HepG2 (cell line): ENCODE data around the gene OPN3. TPM values are rescaled to one million over a fixed set of nuclear protein-coding genes. Genes with fewer than 3 reads are reported as not detected.

Experiments used
- ARID2 ChIP-seq: sonication (generic); formaldehyde crosslinking; IDR thresholded peaks from 2 replicates; pipeline ENCODE4 v1.8.1; 2022; ENCODE audit warnings: mild to moderate bottlenecking, missing genetic modification reagents, borderline replicate concordance
- ETV6 ChIP-seq: sonication (generic); formaldehyde crosslinking; conservative IDR thresholded peaks from 2 replicates; pipeline ENCODE4 v1.4.0; 2020; ENCODE audit warnings: missing genetic modification reagents
- FOXA3 ChIP-seq: IDR thresholded peaks from 2 replicates; pipeline ENCODE4 v1.6.1; 2016; ENCODE audit warnings: missing genetic modification reagents, missing compliant biosample characterization
- FOXO1 ChIP-seq: sonication (generic); formaldehyde crosslinking; IDR thresholded peaks from 2 replicates; pipeline ENCODE4 v1.4.0; 2020; ENCODE audit warnings: missing genetic modification reagents
- HDAC1 ChIP-seq: sonication (generic); formaldehyde crosslinking; IDR thresholded peaks from 2 replicates; pipeline ENCODE4 v1.5.1; 2020; ENCODE audit warnings: mild to moderate bottlenecking, missing genetic modification reagents
- JUN ChIP-seq: sonication (generic); formaldehyde crosslinking; IDR thresholded peaks from 2 replicates; pipeline ENCODE4 v1.4.0; 2020; ENCODE audit warnings: mild to moderate bottlenecking, missing genetic modification reagents
- KDM3A ChIP-seq: IDR thresholded peaks from 2 replicates; pipeline ENCODE4 v1.6.1; 2018; ENCODE audit warnings: low read depth, missing compliant biosample characterization
- MAFF ChIP-seq: IDR thresholded peaks from 2 replicates; pipeline ENCODE4 v1.6.1; 2011; ENCODE audit warnings: low read depth, low read length, improper control_type of control experiment
- SETDB1 ChIP-seq: sonication (generic); formaldehyde crosslinking; IDR thresholded peaks from 2 replicates; pipeline ENCODE4 v1.5.1; 2020; ENCODE audit warnings: missing genetic modification reagents, mild to moderate bottlenecking, borderline replicate concordance
- STAT5B ChIP-seq: sonication (generic); formaldehyde crosslinking; IDR thresholded peaks from 2 replicates; pipeline ENCODE4 v1.4.0; 2020; ENCODE audit warnings: missing genetic modification reagents
- TMF1 ChIP-seq: sonication (generic); formaldehyde crosslinking; IDR thresholded peaks from 2 replicates; pipeline ENCODE4 v1.8.1; 2022; ENCODE audit warnings: low read depth, missing genetic modification reagents
- XBP1 ChIP-seq: sonication (generic); formaldehyde crosslinking; IDR thresholded peaks from 2 replicates; pipeline ENCODE4 v1.5.0; 2020; ENCODE audit warnings: missing genetic modification reagents
- ZKSCAN1 ChIP-seq: fragments of 150-350 bp; IDR thresholded peaks from 2 replicates; pipeline ENCODE4 v1.6.1; 2014; ENCODE audit warnings: low read length
- ZNF34 ChIP-seq: sonication (generic); formaldehyde crosslinking; IDR thresholded peaks from 2 replicates; pipeline ENCODE4 v1.4.0; 2020; ENCODE audit warnings: mild to moderate bottlenecking, missing genetic modification reagents, borderline replicate concordance
- ZNF562 ChIP-seq: sonication (generic); formaldehyde crosslinking; IDR thresholded peaks from 2 replicates; pipeline ENCODE4 v1.8.0; 2022; ENCODE audit warnings: missing genetic modification reagents, borderline replicate concordance
- ZNF879 ChIP-seq: sonication (generic); formaldehyde crosslinking; IDR thresholded peaks from 2 replicates; pipeline ENCODE4 v1.8.1; 2023; ENCODE audit warnings: missing genetic modification reagents
- polyA plus RNA-seq, 8 experiments: library from polyadenylated mRNA; depleted of rRNA in 3 of 8; stranded (reverse) in 7 of 8; unstranded in 1 of 8; fragments of >200 nt; fragmentation: Illumina TruSeq in 4 of 8; extraction: Trizol in 4 of 8; gene quantifications; 2 replicates each; pipeline versions ENCODE4 v1.2.1 to v1.2.3, GENCODE V29; 2011 to 2016; ENCODE audit warnings: low read depth in 4 of 8, missing spikeins in 1 of 8, mixed read lengths in 1 of 8; ENCODE audit not compliant: insufficient read depth in 1 of 8
- total RNA-seq, 5 experiments: library from RNA; depleted of rRNA; stranded (reverse); fragments of >200 nt; fragmentation: Illumina TruSeq; extraction: Trizol; gene quantifications; 2 replicates each; pipeline ENCODE4 v1.2.3, GENCODE V29; 2016; ENCODE audit warnings: low read depth in 1 of 5
- TF ChIP-seq, protein P1 (sequence below): sonication (generic); formaldehyde crosslinking; IDR thresholded peaks from 2 replicates; pipeline ENCODE4 v1.4.0; 2020; ENCODE audit warnings: missing genetic modification reagents, borderline replicate concordance
- TF ChIP-seq, protein P2 (sequence below): IDR thresholded peaks from 2 replicates; pipeline ENCODE4 v1.6.1; 2016
- TF ChIP-seq, protein P3 (sequence below): sonication (generic); formaldehyde crosslinking; IDR thresholded peaks from 2 replicates; pipeline ENCODE4 v1.4.0; 2020; ENCODE audit warnings: missing genetic modification reagents
- TF ChIP-seq, protein P4 (sequence below): sonication (generic); formaldehyde crosslinking; IDR thresholded peaks from 2 replicates; pipeline ENCODE4 v1.5.0; 2020; ENCODE audit warnings: missing genetic modification reagents
- TF ChIP-seq, protein P5 (sequence below): sonication (generic); formaldehyde crosslinking; IDR thresholded peaks from 2 replicates; pipeline ENCODE4 v1.8.0; 2022; ENCODE audit warnings: mild to moderate bottlenecking, missing genetic modification reagents, moderate library complexity

Gene OPN3
- total and polyA plus RNA-seq, 2 of the 13 experiments (the other 11 are each of a cell fraction or from before 2014, with no cell fraction given), result 17.4 to 23.0 TPM

DNA sequence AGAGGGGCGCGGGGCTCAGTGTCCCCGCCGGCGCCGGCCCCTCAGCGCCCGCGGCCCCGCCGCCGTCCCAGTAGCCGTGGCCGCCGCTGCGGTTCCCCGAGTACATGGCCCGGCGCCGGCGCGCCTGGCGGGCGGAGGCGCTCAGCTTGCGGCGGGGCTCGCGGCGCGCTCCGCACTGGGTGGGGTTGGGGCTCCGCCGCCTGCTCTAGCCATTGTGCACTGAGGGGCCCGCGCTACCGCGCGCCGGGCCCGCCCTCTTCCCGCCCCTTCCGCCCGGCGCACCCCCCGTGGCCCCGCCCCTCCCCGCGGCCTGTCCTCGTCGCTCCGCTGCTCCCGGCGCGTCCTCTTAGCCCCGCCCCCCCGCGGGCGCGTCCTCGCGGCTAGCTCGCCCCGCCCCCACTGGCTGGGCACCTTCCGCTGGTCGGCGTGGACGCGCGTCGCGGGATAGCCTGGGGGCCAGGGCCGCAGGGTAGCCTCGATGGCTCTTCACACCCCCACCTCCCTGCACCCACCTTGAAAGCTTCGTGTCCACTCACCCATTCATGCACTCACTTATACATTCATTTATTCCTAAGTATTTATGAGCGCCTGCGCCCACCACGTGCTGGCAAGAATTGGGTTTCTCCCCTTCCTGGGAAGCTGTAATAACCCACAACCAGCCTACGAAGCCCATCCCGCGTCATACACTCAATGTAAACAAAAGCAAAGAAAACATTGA lies at the start of gene OPN3, which contains the start of gene CHML (continued):
- no peak for TF ChIP-seq ZNF34 (CRISPR knock-in tag)
- no peak for TF ChIP-seq ZKSCAN1
- TF ChIP-seq, protein P1, sequence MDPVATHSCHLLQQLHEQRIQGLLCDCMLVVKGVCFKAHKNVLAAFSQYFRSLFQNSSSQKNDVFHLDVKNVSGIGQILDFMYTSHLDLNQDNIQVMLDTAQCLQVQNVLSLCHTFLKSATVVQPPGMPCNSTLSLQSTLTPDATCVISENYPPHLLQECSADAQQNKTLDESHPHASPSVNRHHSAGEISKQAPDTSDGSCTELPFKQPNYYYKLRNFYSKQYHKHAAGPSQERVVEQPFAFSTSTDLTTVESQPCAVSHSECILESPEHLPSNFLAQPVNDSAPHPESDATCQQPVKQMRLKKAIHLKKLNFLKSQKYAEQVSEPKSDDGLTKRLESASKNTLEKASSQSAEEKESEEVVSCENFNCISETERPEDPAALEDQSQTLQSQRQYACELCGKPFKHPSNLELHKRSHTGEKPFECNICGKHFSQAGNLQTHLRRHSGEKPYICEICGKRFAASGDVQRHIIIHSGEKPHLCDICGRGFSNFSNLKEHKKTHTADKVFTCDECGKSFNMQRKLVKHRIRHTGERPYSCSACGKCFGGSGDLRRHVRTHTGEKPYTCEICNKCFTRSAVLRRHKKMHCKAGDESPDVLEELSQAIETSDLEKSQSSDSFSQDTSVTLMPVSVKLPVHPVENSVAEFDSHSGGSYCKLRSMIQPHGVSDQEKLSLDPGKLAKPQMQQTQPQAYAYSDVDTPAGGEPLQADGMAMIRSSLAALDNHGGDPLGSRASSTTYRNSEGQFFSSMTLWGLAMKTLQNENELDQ (CRISPR knock-in tag), result no peak
- no peak for TF ChIP-seq ARID2 (CRISPR knock-in tag)
- peak; percentile 53; the same call in 1 of the 2 replicates for TF ChIP-seq HDAC1 (CRISPR knock-in tag)
- no peak for TF ChIP-seq JUN
- no peak; the same call in 1 of the 2 replicates for TF ChIP-seq ETV6 (CRISPR knock-in tag)
- no peak for TF ChIP-seq ZNF879 (CRISPR knock-in tag)
- no peak; the same call in 1 of the 2 replicates for TF ChIP-seq SETDB1 (CRISPR knock-in tag)
- TF ChIP-seq XBP1 (CRISPR knock-in tag), result no peak
- no peak for TF ChIP-seq STAT5B (CRISPR knock-in tag)
- TF ChIP-seq FOXO1 (CRISPR knock-in tag), result no peak
- TF ChIP-seq, protein P2, sequence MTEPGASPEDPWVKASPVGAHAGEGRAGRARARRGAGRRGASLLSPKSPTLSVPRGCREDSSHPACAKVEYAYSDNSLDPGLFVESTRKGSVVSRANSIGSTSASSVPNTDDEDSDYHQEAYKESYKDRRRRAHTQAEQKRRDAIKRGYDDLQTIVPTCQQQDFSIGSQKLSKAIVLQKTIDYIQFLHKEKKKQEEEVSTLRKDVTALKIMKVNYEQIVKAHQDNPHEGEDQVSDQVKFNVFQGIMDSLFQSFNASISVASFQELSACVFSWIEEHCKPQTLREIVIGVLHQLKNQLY (CRISPR knock-in tag), result no peak
- TF ChIP-seq MAFF, result no peak
- TF ChIP-seq, protein P3, sequence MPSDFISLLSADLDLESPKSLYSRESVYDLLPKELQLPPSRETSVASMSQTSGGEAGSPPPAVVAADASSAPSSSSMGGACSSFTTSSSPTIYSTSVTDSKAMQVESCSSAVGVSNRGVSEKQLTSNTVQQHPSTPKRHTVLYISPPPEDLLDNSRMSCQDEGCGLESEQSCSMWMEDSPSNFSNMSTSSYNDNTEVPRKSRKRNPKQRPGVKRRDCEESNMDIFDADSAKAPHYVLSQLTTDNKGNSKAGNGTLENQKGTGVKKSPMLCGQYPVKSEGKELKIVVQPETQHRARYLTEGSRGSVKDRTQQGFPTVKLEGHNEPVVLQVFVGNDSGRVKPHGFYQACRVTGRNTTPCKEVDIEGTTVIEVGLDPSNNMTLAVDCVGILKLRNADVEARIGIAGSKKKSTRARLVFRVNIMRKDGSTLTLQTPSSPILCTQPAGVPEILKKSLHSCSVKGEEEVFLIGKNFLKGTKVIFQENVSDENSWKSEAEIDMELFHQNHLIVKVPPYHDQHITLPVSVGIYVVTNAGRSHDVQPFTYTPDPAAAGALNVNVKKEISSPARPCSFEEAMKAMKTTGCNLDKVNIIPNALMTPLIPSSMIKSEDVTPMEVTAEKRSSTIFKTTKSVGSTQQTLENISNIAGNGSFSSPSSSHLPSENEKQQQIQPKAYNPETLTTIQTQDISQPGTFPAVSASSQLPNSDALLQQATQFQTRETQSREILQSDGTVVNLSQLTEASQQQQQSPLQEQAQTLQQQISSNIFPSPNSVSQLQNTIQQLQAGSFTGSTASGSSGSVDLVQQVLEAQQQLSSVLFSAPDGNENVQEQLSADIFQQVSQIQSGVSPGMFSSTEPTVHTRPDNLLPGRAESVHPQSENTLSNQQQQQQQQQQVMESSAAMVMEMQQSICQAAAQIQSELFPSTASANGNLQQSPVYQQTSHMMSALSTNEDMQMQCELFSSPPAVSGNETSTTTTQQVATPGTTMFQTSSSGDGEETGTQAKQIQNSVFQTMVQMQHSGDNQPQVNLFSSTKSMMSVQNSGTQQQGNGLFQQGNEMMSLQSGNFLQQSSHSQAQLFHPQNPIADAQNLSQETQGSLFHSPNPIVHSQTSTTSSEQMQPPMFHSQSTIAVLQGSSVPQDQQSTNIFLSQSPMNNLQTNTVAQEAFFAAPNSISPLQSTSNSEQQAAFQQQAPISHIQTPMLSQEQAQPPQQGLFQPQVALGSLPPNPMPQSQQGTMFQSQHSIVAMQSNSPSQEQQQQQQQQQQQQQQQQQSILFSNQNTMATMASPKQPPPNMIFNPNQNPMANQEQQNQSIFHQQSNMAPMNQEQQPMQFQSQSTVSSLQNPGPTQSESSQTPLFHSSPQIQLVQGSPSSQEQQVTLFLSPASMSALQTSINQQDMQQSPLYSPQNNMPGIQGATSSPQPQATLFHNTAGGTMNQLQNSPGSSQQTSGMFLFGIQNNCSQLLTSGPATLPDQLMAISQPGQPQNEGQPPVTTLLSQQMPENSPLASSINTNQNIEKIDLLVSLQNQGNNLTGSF (CRISPR knock-in tag), result no peak
- TF ChIP-seq ZNF562 (CRISPR knock-in tag), result no peak
- no peak for TF ChIP-seq FOXA3 (CRISPR knock-in tag)
- 0 out of 2 replicates have a peak, but pooled peaks have one; percentile 26 for TF ChIP-seq TMF1 (CRISPR knock-in tag)
- TF ChIP-seq, protein P4, sequence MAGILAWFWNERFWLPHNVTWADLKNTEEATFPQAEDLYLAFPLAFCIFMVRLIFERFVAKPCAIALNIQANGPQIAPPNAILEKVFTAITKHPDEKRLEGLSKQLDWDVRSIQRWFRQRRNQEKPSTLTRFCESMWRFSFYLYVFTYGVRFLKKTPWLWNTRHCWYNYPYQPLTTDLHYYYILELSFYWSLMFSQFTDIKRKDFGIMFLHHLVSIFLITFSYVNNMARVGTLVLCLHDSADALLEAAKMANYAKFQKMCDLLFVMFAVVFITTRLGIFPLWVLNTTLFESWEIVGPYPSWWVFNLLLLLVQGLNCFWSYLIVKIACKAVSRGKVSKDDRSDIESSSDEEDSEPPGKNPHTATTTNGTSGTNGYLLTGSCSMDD (CRISPR knock-in tag), result no peak
- TF ChIP-seq KDM3A (CRISPR knock-in tag), result no peak
- TF ChIP-seq, protein P5, sequence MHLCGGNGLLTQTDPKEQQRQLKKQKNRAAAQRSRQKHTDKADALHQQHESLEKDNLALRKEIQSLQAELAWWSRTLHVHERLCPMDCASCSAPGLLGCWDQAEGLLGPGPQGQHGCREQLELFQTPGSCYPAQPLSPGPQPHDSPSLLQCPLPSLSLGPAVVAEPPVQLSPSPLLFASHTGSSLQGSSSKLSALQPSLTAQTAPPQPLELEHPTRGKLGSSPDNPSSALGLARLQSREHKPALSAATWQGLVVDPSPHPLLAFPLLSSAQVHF (CRISPR knock-in tag), result no peak
